ENCODE results near the gene GRPR.

DNA sequence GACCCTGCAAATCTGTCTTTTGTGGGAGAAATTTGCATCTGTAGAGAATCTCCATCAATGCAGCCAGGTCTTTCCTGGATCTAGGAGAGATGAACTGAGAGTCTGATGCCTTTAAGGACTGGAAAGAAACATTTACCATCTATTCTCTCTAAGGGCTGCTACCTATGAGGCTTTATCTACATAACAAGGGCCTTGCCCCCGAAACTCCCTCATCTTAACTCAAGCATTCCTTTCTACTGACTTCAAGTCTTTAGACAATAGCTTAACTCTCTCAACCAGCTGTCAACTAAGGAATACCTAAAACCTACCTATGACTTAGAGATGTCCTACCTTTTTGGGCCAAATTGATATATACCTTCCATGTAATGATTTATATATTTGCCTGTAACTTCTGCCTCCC lies 76.0 kb downstream of the GRPR start:
- TF ChIP-seq, protein P1, sequence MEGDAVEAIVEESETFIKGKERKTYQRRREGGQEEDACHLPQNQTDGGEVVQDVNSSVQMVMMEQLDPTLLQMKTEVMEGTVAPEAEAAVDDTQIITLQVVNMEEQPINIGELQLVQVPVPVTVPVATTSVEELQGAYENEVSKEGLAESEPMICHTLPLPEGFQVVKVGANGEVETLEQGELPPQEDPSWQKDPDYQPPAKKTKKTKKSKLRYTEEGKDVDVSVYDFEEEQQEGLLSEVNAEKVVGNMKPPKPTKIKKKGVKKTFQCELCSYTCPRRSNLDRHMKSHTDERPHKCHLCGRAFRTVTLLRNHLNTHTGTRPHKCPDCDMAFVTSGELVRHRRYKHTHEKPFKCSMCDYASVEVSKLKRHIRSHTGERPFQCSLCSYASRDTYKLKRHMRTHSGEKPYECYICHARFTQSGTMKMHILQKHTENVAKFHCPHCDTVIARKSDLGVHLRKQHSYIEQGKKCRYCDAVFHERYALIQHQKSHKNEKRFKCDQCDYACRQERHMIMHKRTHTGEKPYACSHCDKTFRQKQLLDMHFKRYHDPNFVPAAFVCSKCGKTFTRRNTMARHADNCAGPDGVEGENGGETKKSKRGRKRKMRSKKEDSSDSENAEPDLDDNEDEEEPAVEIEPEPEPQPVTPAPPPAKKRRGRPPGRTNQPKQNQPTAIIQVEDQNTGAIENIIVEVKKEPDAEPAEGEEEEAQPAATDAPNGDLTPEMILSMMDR (IDR thresholded peaks at IDR 0.05) = no peak
- TF ChIP-seq ZFX (IDR thresholded peaks at IDR 0.05; ENCODE audit: borderline replicate concordance) = no peak

Data from 22Rv1 (cell line).